ENCODE results near the gene SEMA7A.

Gene SEMA7A

DNA sequence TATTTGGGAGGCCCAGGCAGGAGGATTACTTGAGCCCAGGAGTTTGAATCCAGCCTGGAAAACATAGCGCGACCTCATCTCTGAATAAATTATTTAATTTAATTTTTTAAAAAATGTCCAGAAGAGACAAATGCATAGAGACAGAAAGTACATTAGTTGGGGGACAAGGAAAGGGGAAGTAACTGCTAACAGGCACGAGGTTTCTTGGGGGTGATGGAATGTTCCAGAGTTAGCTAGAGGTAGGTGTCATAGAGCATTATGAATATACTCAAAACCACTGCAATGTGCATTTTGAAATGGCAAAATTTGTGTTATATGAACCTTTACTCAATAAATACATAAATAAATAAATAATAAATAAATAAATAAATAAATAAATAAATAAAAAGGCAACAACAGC, 34.7 kb downstream of the SEMA7A start:
- no peak overlapping the region for H3K27ac ChIP-seq (ENCODE audit: insufficient read depth, low read depth, low read length, poor library complexity, severe bottlenecking)
- H3K9me3 ChIP-seq (ENCODE audit: control insufficient read depth, low read length): no peaks in the 10 kb centered on the region
- H3K36me3 ChIP-seq (ENCODE audit: control insufficient read depth, insufficient read depth, low read length): no peaks in the 10 kb centered on the region
- no peak overlapping the region for H3K4me3 ChIP-seq (ENCODE audit: insufficient read depth, low read depth, low read length)
- H3K4me1 ChIP-seq (ENCODE audit: control insufficient read depth, insufficient read depth, low read length): peaks cover 25% of the 10 kb centered on the region
- no peaks in the 10 kb centered on the region for H3K27me3 ChIP-seq (ENCODE audit: control insufficient read depth, insufficient read depth, low read length, poor library complexity, severe bottlenecking)
- WGBS, 2 experiments: 97 to 100% methylated on average over 2 to 3 of the region's 3 CpGs

DNA sequence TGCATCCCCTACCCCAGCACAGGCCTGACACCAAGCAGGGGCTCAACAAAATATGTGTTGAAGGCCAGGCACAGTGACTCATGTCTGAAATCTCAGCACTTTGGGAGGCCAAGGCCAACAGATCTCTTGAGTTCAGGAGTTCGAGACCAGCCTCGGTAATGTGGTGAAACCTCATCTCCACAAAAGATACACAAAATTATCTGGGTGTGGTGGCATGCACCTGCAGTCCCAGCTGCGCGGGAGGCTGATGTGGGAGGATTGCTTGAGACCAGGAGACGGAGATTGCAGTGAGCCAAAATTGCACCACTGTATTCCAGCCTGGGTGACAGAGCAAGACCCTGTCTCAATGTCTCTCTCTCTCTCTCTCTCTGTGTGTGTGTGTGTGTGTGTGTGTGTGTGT, 35.6 kb downstream of the SEMA7A start:
- WGBS, 2 experiments: 94 to 98% methylated on average over 5 of the region's 5 CpGs
- Histone ChIP-seq H3K4me3 (ENCODE audit: insufficient read depth, low read depth, low read length) (no peak overlapping the region), H3K9me3 (ENCODE audit: control insufficient read depth, low read length) (no peaks in the 10 kb centered on the region), H3K4me1 (ENCODE audit: control insufficient read depth, insufficient read depth, low read length) (peaks cover 19% of the 10 kb centered on the region), H3K27me3 (ENCODE audit: control insufficient read depth, insufficient read depth, low read length, poor library complexity, severe bottlenecking) (no peaks in the 10 kb centered on the region), H3K36me3 (ENCODE audit: control insufficient read depth, insufficient read depth, low read length) (no peaks in the 10 kb centered on the region), H3K27ac (ENCODE audit: insufficient read depth, low read depth, low read length, poor library complexity, severe bottlenecking) (no peak overlapping the region)

DNA sequence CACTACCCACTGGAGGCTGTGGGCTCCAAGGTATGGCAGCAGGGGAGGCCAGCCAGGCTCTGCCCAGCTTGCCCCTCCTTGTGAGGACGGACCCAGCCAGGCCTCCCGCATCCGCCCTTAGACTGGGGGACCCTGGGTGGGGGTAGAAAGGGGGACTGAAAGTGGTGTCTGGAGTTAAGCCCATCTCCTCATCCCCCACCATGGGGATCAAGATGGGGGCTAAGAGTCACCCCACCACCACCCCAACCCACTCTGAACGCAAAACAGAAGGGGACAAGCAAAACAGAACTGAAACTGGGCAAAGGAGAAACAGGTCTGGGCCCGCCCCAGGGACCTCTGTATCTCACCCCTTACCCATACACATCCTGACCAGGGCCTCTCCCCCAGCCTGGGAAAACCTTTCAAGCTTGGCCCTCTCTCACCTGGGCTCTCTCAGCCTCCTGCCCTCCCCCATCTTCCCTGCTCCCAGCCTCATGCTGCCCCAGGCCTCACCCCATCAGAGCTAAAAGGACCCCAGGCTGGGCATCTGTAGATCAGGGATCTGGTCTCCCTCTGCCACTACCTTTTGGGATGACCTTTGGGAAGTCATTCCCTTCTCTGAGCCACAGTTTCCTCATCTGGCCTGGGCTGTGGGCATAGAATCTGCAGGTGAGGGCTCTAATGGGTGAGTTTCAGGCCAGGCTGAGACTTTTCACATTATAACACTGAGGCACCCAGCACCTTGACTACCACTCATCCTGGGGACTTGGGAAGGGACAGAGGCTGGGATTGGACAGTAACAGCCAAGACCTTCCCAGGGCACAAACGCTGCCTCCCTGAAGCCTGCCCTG, 36.3 kb downstream of the SEMA7A start:
- no peak overlapping the region for H3K27ac ChIP-seq (ENCODE audit: insufficient read depth, low read depth, low read length, poor library complexity, severe bottlenecking)
- H3K27me3 ChIP-seq (ENCODE audit: control insufficient read depth, insufficient read depth, low read length, poor library complexity, severe bottlenecking): no peaks in the 10 kb centered on the region
- H3K9me3 ChIP-seq (ENCODE audit: control insufficient read depth, low read length): no peaks in the 10 kb centered on the region
- 92 to 96% methylated on average over 4 to 6 of the region's 6 CpGs for WGBS, 2 experiments
- H3K4me1 ChIP-seq (ENCODE audit: control insufficient read depth, insufficient read depth, low read length): peaks cover 19% of the 10 kb centered on the region
- H3K4me3 ChIP-seq (ENCODE audit: insufficient read depth, low read depth, low read length): no peak overlapping the region
- no peaks in the 10 kb centered on the region for H3K36me3 ChIP-seq (ENCODE audit: control insufficient read depth, insufficient read depth, low read length)

DNA sequence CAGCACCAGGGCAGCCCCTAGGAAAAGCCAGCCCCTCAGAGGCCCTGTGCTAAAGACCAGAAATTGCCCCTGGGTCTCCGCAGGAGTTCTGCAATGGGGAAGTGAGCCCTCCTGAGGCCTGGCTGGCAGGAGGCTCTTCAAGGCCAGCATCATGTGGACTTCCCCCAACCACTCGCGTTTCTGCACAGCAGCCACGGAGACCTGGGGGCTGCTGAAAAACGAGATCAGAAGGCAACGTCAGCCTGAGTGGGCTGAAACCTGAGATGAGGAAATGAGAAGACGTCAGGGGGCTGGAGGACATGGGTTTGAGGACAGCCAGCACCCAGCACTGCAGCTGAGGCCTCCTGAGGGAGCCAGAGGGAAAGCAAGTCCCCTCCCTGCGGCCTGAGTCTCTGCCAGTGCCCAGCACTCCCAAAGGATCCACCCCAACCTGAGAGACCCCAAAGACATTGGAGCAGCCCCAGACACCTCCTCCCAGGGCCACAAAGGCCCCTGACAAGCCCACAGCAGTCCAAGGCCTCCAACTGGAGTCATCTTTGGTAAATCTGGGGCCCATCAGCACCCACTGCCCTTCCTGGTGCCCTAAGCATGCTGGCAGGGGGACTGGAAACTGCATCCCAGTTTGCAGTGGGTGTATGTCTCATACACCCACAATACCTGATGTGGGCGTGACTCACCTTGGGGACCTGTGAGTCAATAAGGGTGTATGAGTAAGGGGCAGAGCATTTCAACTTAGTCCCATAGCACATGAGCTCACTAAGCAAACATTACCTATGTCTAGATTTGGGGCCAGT, 37.1 kb downstream of the SEMA7A start:
- H3K36me3 ChIP-seq (ENCODE audit: control insufficient read depth, insufficient read depth, low read length): no peaks in the 10 kb centered on the region
- peaks cover 19% of the 10 kb centered on the region for H3K4me1 ChIP-seq (ENCODE audit: control insufficient read depth, insufficient read depth, low read length)
- no peak overlapping the region for H3K4me3 ChIP-seq (ENCODE audit: insufficient read depth, low read depth, low read length)
- H3K9me3 ChIP-seq (ENCODE audit: control insufficient read depth, low read length): no peaks in the 10 kb centered on the region
- no peaks in the 10 kb centered on the region for H3K27me3 ChIP-seq (ENCODE audit: control insufficient read depth, insufficient read depth, low read length, poor library complexity, severe bottlenecking)
- H3K27ac ChIP-seq (ENCODE audit: insufficient read depth, low read depth, low read length, poor library complexity, severe bottlenecking): no peak overlapping the region
- 52 to 55% methylated on average over 9 of the region's 9 CpGs for WGBS, 2 experiments

DNA sequence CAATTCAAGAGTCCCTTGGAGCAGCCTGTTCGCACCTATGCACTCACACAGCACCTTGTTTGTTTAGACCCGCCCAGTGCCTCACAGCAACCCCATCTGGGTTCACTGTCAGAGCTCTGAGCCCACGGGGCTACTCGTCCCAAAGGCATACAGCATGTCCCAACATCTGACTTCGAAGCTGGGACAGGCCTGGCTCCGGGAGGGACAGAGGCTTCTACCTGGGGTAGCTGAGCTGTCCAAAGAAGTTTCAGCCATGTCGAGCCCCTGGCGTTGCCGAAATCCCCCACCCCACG, 37.7 kb downstream of the SEMA7A start:
- Histone ChIP-seq H3K36me3 (ENCODE audit: control insufficient read depth, insufficient read depth, low read length) (no peaks in the 10 kb centered on the region), H3K27me3 (ENCODE audit: control insufficient read depth, insufficient read depth, low read length, poor library complexity, severe bottlenecking) (no peaks in the 10 kb centered on the region), H3K27ac (ENCODE audit: insufficient read depth, low read depth, low read length, poor library complexity, severe bottlenecking) (no peak overlapping the region), H3K4me3 (ENCODE audit: insufficient read depth, low read depth, low read length) (no peak overlapping the region), H3K4me1 (ENCODE audit: control insufficient read depth, insufficient read depth, low read length) (peaks cover 17% of the 10 kb centered on the region), H3K9me3 (ENCODE audit: control insufficient read depth, low read length) (no peaks in the 10 kb centered on the region)
- WGBS, 2 experiments: 81 to 85% methylated on average over 10 of the region's 10 CpGs

DNA sequence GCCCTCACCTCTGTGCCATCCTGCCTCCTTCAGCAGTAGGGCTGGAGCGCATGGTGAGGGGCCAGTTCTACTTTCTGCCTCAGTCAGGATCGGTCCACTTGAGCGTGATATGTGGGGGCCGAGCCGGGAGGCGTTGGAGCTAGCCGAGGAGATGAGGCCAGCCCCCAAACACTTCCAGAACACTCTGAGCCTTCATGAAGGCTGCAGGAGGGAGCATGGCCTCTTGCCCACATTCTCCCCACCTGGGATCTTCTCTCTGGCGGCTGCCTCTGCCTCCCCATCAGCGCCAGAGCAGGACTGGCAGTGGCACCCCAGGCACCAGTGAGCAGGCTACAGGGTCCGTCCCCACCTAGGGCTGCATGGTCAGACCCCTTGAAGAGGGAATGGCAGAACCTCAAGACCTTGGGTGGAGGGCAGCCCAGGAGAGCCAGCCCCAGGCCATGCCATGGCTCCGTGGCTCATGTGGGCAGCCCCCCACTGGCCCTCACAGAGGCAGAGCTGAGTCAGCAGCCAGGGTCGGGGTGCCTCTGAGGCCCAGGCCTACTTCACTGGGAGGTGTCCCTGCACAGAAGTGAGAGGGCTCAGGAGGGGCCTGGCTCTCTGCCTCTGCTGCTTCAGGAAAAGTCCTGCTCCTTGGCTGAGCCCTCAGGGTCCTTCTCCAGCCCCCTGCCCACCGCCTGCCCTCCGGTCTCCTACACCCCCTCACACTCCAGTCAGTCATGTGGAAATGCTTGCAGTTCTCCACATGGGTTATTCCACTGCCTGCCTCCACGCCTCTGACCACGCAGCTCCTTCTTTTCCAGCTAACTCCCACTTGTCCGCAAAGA, 38.2 kb downstream of the SEMA7A start:
- no peaks in the 10 kb centered on the region for H3K9me3 ChIP-seq (ENCODE audit: control insufficient read depth, low read length)
- H3K27ac ChIP-seq (ENCODE audit: insufficient read depth, low read depth, low read length, poor library complexity, severe bottlenecking): no peak overlapping the region
- H3K4me3 ChIP-seq (ENCODE audit: insufficient read depth, low read depth, low read length): no peak overlapping the region
- WGBS, 2 experiments: 91 to 93% methylated on average over 17 of the region's 17 CpGs
- no peaks in the 10 kb centered on the region for H3K36me3 ChIP-seq (ENCODE audit: control insufficient read depth, insufficient read depth, low read length)
- no peaks in the 10 kb centered on the region for H3K27me3 ChIP-seq (ENCODE audit: control insufficient read depth, insufficient read depth, low read length, poor library complexity, severe bottlenecking)
- H3K4me1 ChIP-seq (ENCODE audit: control insufficient read depth, insufficient read depth, low read length): peaks cover 13% of the 10 kb centered on the region

DNA sequence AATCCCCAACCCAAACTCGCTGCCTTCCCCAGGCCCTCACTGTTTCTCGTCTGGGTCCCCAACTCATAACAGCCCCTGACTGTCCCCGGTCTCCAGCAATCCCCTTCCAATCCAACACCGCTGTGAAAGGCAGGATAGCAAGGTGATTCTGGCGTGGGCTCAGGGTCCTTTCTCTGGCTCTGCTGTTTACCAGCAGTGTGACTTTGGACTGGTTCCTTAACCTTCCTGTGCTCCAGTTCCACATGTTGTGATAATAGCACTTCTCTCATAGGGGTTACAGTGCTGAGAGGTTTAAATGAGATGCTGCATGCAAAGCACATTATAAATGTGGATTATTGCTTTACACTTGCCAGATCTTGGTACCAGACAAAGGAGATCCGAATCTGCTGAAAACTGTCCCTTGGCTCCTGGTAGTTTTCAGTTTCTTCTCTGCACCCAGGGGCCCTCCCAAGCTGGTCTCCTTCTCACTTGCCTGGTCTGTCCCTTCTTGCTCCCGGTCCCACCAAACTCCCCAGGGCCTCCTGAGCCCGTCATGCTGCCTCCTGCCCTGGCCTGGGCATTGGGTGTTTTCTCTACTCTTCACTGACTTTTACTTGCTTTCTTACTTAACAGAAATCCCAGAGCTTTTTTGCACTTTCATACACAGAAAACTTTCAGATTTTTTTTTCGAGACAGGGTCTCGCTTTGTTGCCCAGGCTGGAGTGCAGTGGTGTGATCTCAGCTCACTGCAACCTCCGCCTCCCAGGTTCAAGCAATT, 39.5 kb downstream of the SEMA7A start:
- no peak overlapping the region for H3K27ac ChIP-seq (ENCODE audit: insufficient read depth, low read depth, low read length, poor library complexity, severe bottlenecking)
- H3K36me3 ChIP-seq (ENCODE audit: control insufficient read depth, insufficient read depth, low read length): no peaks in the 10 kb centered on the region
- peaks cover 6% of the 10 kb centered on the region for H3K4me1 ChIP-seq (ENCODE audit: control insufficient read depth, insufficient read depth, low read length)
- WGBS, 2 experiments: 92 to 94% methylated on average over 11 of the region's 11 CpGs
- H3K4me3 ChIP-seq (ENCODE audit: insufficient read depth, low read depth, low read length): no peak overlapping the region
- H3K27me3 ChIP-seq (ENCODE audit: control insufficient read depth, insufficient read depth, low read length, poor library complexity, severe bottlenecking): no peaks in the 10 kb centered on the region
- H3K9me3 ChIP-seq (ENCODE audit: control insufficient read depth, low read length): no peaks in the 10 kb centered on the region

DNA sequence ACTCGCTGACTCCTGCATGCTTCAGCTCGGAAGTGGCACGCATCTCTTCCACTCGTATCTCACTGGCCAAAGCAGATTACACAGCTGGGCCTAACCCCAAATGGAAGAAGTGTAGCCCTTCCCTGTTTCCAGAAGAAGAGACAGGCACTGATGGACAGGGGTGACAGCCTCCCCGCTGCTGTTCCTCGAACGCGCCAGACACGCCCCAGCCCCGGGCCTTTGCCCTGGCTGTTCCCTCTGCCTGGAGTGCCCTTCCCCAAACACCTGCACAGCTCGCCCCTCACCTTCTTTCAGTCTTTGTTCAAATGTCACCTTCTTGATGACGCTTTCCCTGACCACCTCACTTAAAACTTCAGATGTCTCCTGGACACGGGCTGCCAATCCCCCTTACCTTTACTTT, 40.3 kb downstream of the SEMA7A start:
- H3K4me3 ChIP-seq (ENCODE audit: insufficient read depth, low read depth, low read length): no peak overlapping the region
- no peak overlapping the region for H3K27ac ChIP-seq (ENCODE audit: insufficient read depth, low read depth, low read length, poor library complexity, severe bottlenecking)
- H3K9me3 ChIP-seq (ENCODE audit: control insufficient read depth, low read length): no peaks in the 10 kb centered on the region
- H3K27me3 ChIP-seq (ENCODE audit: control insufficient read depth, insufficient read depth, low read length, poor library complexity, severe bottlenecking): no peaks in the 10 kb centered on the region
- H3K4me1 ChIP-seq (ENCODE audit: control insufficient read depth, insufficient read depth, low read length): peaks cover 6% of the 10 kb centered on the region
- H3K36me3 ChIP-seq (ENCODE audit: control insufficient read depth, insufficient read depth, low read length): no peaks in the 10 kb centered on the region
- 91 to 93% methylated on average over 13 of the region's 13 CpGs for whole genome bisulfite sequencing, 2 experiments

DNA sequence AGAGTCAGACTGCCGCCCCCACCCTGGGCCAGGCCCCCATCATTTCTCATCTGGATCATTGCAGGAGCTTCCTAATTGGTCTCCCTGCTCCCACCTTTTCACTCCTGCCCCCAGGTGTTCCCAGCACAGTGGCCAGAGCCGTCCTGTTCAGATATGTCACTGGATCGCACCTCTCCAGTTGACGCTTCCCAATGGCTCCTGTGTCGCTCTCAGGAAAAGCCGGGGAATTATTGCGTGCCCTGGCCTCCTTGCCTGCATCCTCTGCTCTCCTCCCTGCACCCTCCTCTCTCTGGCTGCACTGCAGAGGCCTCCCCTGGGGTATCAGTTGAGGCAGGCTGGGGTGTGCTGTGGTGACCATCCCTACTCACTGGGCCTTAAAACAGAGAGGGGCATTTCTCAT, 40.9 kb downstream of the SEMA7A start:
- Histone ChIP-seq H3K4me1 (ENCODE audit: control insufficient read depth, insufficient read depth, low read length) (peaks cover 6% of the 10 kb centered on the region), H3K9me3 (ENCODE audit: control insufficient read depth, low read length) (no peaks in the 10 kb centered on the region), H3K4me3 (ENCODE audit: insufficient read depth, low read depth, low read length) (no peak overlapping the region), H3K36me3 (ENCODE audit: control insufficient read depth, insufficient read depth, low read length) (no peaks in the 10 kb centered on the region), H3K27ac (ENCODE audit: insufficient read depth, low read depth, low read length, poor library complexity, severe bottlenecking) (no peak overlapping the region), H3K27me3 (ENCODE audit: control insufficient read depth, insufficient read depth, low read length, poor library complexity, severe bottlenecking) (no peaks in the 10 kb centered on the region)
- WGBS, 2 experiments: 90 to 91% methylated on average over 7 of the region's 7 CpGs

Data from ectodermal cell (in vitro differentiated cells).